Measurements from ENCODE around the gene GRIK4. TPM values are rescaled to one million over a fixed set of nuclear protein-coding genes. Genes with fewer than 3 reads are reported as not detected.

Gene GRIK4
- total RNA-seq, 2 experiments from 2014 or later, result not detected

DNA sequence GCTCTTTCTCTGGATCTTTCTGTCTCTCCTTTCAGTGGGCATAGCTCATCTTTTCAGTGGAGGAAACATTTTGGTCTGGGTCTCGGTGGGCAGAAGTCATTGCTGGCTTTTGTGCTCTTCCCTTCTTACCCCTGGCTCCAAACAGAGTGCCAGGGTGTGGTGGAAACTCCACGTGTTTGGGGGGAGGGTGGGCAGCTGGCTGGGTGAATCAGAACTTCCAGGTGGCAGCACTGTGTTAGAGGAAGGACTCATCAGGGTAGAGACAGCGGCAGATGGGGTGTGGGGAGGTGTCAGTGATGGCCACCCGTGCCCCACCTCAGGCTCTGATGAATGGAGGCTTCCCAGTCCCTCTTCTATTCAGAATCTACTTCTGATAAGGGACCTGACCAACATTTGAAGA, 114.0 kb downstream of the GRIK4 start:
- Histone ChIP-seq H3K9me3 (ENCODE audit: control insufficient read depth in 1 of 2, insufficient read depth in 1 of 2, low read length in 2 of 2) (peaks cover 0 to 9% of the 10 kb centered on the region in 2 experiments), H3K36me3 (ENCODE audit: insufficient read depth, low read length) (no peaks in the 10 kb centered on the region), H3K27me3 (ENCODE audit: control insufficient read depth in 1 of 2, insufficient read depth in 2 of 2, low read length in 2 of 2) (peaks cover 0 to 4% of the 10 kb centered on the region in 2 experiments), H3K4me3 (ENCODE audit: low read length) (no peak overlapping the region), H3K27ac (ENCODE audit: low read depth in 1 of 2, low read length in 2 of 2) (no peak overlapping the region), H3K4me1 (ENCODE audit: insufficient read depth, low read length) (no peaks in the 10 kb centered on the region)
- DNase-seq, result no peak
- ChIA-PET POLR2A (no interaction called here), CTCF (no interaction called here)
- ATAC-seq (ENCODE audit: poor library complexity), result no peak
- intact Hi-C loops (cut with DNase I, micrococcal nuclease), result no loop called here
- Mint-ChIP-seq H3K4me1 (ENCODE audit: low read depth) (no peaks in the 10 kb centered on the region), H3K9me3 (no peaks in the 10 kb centered on the region), H3K36me3 (ENCODE audit: low read depth) (no peaks in the 10 kb centered on the region), H3K4me3 (no peak overlapping the region), H3K27me3 (peaks cover 10% of the 10 kb centered on the region), H3K27ac (no peak overlapping the region)
- TF ChIP-seq, protein P1, sequence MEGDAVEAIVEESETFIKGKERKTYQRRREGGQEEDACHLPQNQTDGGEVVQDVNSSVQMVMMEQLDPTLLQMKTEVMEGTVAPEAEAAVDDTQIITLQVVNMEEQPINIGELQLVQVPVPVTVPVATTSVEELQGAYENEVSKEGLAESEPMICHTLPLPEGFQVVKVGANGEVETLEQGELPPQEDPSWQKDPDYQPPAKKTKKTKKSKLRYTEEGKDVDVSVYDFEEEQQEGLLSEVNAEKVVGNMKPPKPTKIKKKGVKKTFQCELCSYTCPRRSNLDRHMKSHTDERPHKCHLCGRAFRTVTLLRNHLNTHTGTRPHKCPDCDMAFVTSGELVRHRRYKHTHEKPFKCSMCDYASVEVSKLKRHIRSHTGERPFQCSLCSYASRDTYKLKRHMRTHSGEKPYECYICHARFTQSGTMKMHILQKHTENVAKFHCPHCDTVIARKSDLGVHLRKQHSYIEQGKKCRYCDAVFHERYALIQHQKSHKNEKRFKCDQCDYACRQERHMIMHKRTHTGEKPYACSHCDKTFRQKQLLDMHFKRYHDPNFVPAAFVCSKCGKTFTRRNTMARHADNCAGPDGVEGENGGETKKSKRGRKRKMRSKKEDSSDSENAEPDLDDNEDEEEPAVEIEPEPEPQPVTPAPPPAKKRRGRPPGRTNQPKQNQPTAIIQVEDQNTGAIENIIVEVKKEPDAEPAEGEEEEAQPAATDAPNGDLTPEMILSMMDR (IDR thresholded peaks at IDR 0.05), result no peak

DNA sequence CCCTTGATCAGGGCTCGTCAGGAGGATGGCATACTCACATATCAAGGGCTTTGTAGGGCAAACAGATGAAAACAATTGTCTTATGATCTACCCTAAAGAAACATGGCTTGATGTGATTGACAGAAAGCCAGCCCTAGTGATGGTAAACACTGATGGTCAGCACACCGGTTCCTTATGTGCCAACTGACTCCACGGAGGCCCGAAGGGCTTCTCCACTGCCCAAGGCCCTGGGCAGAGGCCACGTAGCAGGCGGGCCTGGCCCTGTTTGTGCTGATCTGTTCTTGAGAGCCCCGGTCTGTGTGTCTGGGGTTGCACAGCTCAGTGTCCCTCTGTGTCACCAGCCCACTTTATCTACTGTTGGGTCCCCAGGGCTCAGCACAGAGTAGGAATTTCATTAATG, 115.2 kb downstream of the GRIK4 start:
- Mint-ChIP-seq H3K27ac (no peak overlapping the region), H3K9me3 (no peaks in the 10 kb centered on the region), H3K4me3 (no peak overlapping the region), H3K36me3 (ENCODE audit: low read depth) (no peaks in the 10 kb centered on the region), H3K4me1 (ENCODE audit: low read depth) (no peaks in the 10 kb centered on the region), H3K27me3 (peaks cover 13% of the 10 kb centered on the region)
- DNase-seq (no peak), ATAC-seq (ENCODE audit: poor library complexity) (no peak)
- ChIA-PET POLR2A (no interaction called here), CTCF (no interaction called here)
- H3K36me3 ChIP-seq (ENCODE audit: insufficient read depth, low read length), result no peaks in the 10 kb centered on the region
- peaks cover 0 to 9% of the 10 kb centered on the region in 2 experiments for H3K9me3 ChIP-seq (ENCODE audit: control insufficient read depth in 1 of 2, insufficient read depth in 1 of 2, low read length in 2 of 2)
- H3K4me1 ChIP-seq (ENCODE audit: insufficient read depth, low read length), result no peaks in the 10 kb centered on the region
- no peak overlapping the region for H3K27ac ChIP-seq (ENCODE audit: low read depth in 1 of 2, low read length in 2 of 2)
- TF ChIP-seq, protein P1 (IDR thresholded peaks at IDR 0.05), result no peak
- intact Hi-C loops (cut with DNase I, micrococcal nuclease), result no loop called here
- H3K4me3 ChIP-seq (ENCODE audit: low read length), result no peak overlapping the region
- H3K27me3 ChIP-seq (ENCODE audit: control insufficient read depth in 1 of 2, insufficient read depth in 2 of 2, low read length in 2 of 2), result peaks cover 0 to 4% of the 10 kb centered on the region in 2 experiments

DNA sequence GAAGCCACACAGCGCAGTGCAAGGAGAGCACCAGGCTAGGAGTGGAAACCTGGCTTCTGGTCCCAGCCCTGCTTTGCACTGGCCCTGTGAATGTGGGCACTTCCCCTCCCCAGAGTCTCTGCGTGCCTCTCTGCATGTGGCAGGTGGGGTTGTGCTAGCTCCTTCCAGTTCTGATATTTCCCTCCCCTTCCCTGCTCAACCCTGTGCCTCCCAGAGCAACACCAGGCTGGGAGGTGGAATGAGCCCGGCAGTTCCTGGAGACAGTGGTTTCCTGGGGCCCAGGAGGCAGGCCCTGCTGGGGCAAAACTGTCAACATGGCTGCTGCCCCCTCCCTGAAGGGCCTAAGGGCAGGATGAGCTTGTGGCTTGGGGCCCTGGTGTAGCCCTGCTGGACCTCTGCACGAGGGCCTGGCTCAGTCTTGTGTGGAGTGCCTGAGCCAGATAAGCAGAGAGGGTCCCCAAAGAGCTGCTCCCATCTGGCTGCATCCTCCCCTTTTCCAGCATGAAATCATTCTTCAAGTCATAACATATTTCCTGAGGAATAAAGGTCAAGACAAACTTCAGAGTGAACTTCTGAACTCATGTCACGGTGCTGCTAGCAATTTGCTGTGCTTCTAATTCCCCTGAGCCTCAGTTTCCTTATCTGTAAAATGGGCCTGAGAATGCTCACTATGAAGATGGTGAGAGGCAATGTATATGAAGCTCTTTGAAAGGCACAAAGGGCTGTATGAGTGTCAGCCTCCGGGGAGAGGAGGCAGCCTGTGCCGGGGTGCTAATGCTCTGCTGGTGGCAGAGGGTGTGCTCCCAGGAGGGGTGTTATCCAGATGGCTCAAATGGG, 116.0 kb downstream of the GRIK4 start:
- POLR2A ChIA-PET, result no interaction called here
- TF ChIP-seq, protein P1 (IDR thresholded peaks at IDR 0.05), result no peak
- Histone ChIP-seq H3K36me3 (ENCODE audit: insufficient read depth, low read length) (no peaks in the 10 kb centered on the region), H3K4me3 (ENCODE audit: low read length) (no peak overlapping the region), H3K4me1 (ENCODE audit: insufficient read depth, low read length) (no peaks in the 10 kb centered on the region), H3K27ac (ENCODE audit: low read depth in 1 of 2, low read length in 2 of 2) (no peak overlapping the region), H3K27me3 (ENCODE audit: control insufficient read depth in 1 of 2, insufficient read depth in 2 of 2, low read length in 2 of 2) (peaks cover 0 to 4% of the 10 kb centered on the region in 2 experiments), H3K9me3 (ENCODE audit: control insufficient read depth in 1 of 2, insufficient read depth in 1 of 2, low read length in 2 of 2) (peaks cover 0 to 9% of the 10 kb centered on the region in 2 experiments)
- CTCF ChIA-PET, result no interaction called here
- ATAC-seq (ENCODE audit: poor library complexity) (no peak), DNase-seq (no peak)
- H3K4me3 Mint-ChIP-seq, result no peak overlapping the region
- peaks cover 13% of the 10 kb centered on the region for H3K27me3 Mint-ChIP-seq
- H3K9me3 Mint-ChIP-seq, result no peaks in the 10 kb centered on the region
- H3K36me3 Mint-ChIP-seq (ENCODE audit: low read depth), result no peaks in the 10 kb centered on the region
- H3K27ac Mint-ChIP-seq, result no peak overlapping the region
- intact Hi-C loops (cut with DNase I, micrococcal nuclease), result no loop called here
- H3K4me1 Mint-ChIP-seq (ENCODE audit: low read depth), result no peaks in the 10 kb centered on the region

Data from CD4-positive, alpha-beta T cell (primary cell).